GDM1 (cell line): ENCODE results near the gene ROR1.
"Not testable (repeated sequence)": the region's sequence is repeated elsewhere in the genome, so short reads cannot be mapped to it uniquely, and the experiment has no call there.

Source experiments
- DNase-seq: peaks from one replicate; lab custom pipeline; 2025; lab: John Stamatoyannopoulos, UW

The ROR1 gene

GRCh38 chr1:64187646-64188045, 413.8 kb downstream of the ROR1 start:
- no peak for DNase-seq

- DNase-seq = no peak
Measured at GRCh38 chr1:64192290-64192689, 418.5 kb downstream of the ROR1 start.

DNA sequence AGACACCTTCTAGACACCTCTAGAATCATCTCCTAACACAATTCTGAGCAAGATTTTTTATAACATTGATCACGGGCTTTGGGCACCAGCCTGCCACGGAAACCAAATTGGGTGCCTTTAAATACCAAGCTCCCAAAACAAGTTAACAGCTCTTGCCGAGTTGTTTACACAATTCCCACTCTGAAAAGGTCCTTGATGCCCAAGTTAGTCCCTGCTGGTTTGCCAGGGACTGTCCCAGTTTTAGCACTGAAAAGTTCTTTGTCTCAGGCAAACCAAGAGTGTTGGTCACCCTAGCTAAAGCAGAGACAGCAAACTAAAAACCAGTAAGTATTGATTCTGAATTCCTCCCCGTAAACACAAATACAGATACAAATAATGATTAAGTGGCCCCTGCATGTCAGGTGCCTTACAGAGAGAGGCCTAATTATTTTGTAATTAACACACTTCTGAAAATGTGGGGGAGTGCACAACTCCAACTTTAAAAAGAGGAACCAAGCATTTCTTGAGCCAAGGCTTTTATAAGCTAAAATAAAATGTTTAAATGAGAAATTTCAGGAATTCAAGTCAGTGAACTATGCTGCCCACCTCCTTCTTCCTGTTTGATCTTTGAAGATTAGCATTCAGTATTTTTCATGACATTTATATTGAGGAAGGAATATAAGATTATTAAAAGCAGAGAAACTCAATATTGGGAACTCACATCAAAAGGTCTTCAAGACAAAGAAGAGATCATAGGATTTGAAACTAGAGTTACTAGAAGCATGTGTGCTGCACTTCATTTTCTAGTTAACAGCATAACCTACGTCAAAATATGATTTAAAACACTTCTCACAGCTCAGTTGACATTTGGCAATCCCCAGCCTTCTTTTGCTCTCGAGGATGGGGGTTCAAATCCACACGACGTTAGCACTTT, 420.6 kb downstream of the ROR1 start:
- DNase-seq = no peak

DNA sequence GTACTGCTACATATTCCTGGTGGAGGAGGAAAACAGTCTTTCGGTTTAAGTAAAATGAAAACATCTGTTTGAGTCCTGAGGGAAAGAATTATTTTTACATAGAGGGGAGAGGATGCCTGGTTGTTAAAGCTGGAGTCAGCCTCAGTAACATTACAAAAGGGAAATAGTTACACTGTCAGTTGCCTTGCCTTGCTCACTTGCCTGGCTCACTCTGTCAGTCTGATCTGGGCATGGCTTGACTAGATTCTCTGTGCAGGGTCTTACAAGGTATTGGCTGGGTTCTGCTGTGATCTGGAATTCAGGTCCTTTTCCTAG, 421.2 kb downstream of the ROR1 start:
- DNase-seq = no peak

- no peak for DNase-seq
Measured at GRCh38 chr1:64196074-64196870, 422.5 kb downstream of the ROR1 start.

DNA sequence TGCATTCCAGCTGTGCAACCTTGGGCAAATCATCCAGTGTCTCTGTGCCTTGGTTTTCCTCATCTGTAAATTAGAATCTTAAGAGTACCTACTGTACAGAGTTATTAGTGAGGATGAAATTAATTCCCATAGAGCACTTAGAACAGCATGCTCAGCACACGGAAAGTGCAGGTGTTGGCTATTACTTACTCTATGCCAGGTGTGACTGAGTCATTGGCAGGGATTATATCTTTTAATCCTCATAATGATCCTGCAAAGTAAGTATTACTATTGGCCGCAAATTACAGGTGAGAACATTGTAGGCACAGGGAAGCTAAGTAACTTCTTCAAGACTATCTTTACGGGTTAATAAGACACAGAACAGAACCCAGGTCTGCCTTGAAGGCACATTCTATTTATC, 423.3 kb downstream of the ROR1 start:
- no peak for DNase-seq

- no peak for DNase-seq
Measured at GRCh38 chr1:64199154-64199553, 425.3 kb downstream of the ROR1 start.

DNA sequence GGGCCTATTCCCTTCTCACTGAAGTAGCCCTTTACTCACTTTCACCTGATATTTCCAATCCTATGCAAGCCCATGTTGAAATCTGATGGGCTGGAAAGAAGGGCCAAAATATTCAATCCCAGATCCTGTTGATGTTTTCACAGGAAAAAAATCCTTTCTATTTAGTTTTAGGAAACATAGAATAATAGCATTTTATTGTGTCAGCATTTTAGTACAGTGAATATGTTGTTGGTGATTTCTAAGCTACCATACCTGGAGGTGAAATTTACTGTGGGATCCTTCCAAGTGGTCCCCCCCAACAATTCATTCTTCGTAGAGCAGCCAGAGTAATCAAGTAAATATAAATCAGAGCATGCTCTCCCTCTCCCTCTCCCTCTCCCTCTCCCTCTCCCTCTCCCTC, 426.2 kb downstream of the ROR1 start:
- no peak for DNase-seq

DNA sequence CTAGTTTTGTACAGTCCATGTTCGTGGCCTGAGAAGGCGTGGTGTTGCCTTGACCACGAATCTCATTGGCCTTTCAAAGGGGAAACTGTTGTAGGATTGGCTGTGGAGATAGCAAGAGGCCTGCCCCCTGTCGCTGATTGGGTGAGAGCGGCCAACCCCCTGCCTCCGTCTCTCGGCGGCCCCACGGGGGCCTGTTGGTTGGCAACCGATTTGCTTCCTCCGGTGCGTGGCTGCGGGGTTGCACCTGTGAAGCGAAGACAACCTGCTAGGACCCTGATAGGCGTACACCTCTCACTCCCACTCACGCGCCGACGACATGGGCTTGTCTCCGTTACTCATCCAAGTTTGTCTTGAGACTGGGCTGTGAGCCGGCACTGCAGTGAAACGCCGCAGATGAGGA, 429.6 kb downstream of the ROR1 start, which contains the start of gene UBE2U:
Gene UBE2U, plus strand, starts transcription at position 204 of the 400 bp plus-strand sequence. CDS start 428 bp downstream, outside the sequence.
- no peak for DNase-seq

- no peak for DNase-seq
Measured at GRCh38 chr1:64209221-64209620, 435.4 kb downstream of the ROR1 start.

- no peak for DNase-seq
Measured at GRCh38 chr1:64212031-64212430, 438.2 kb downstream of the ROR1 start.

DNA sequence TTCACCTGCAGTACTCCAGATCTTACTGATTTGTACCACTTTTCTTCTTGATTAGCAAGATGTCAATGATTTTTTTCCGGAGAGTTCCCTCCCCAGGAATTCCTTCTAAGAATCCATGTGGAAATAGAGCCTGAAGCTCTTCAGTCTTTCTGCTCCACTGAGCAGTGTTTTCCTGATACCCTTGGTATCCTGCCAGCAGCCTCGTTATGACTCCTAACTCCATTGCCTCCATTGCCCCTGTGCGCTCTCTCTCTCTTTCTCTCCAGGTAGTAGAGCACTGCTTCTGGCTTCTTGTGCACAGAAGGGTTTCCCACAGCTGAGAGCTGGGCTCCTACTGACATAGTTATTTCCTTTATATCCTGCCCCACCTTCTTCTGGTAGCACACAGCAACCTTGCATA, 441.8 kb downstream of the ROR1 start:
- DNase-seq = no peak

GRCh38 chr1:64220241-64220640, 446.4 kb downstream of the ROR1 start:
- no peak for DNase-seq

DNA sequence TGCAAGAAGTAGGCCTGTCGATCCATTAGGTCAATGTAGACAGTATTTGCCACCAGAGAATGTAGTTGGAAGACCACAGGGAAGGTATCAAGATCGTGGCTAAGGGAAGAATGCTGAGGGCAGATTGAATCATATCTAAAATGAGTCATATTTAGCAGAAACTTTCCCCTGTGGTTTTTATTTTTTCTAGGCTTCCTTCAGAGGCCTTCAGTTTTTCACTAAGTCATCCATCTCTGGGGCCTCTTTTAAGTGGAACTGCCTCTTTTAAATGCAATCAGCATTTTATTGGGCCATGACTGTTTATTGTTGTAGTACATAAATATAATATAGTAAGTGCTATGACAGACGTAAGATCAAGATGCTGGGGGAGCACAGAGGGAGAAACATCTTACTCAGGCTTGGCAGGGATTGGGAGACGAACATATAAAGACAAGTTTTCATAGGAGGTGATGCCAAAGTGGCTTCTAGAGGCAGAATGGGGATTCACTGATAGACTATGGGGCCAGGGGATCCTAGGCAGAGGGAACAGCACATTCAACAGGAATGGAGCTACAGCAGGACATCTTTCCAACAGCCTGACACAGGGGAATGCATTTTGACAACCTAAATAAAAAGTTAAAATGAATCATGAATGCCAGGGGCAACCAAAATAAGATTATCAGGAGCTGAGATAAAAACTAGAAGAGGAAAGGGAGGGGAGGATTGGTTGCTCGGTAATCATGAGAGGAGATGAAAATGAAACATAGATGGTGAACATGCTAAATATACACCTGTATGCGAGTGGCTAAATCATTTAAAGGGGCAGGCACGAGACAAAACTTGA, 449.7 kb downstream of the ROR1 start:
- no peak for DNase-seq

GRCh38 chr1:64224236-64224635, 450.4 kb downstream of the ROR1 start:
- DNase-seq = not testable (repeated sequence)

- DNase-seq = no peak
Measured at GRCh38 chr1:64228167-64228957, 454.5 kb downstream of the ROR1 start.

GRCh38 chr1:64229307-64229706, 455.5 kb downstream of the ROR1 start:
- DNase-seq = no peak
